Islet precursor cell (in vitro differentiated cells): Measurements from ENCODE around the gene ADCY5.

Source experiments
- DNase-seq: peaks from one replicate; pipeline ENCODE4 v3.0.0-alpha.2; 2018

The ADCY5 gene

GRCh38 chr3:123405021-123405420 lies 43.9 kb downstream of the ADCY5 start:
- no peak for DNase-seq

- DNase-seq, result no peak
Measured at GRCh38 chr3:123404391-123404790, 44.5 kb downstream of the ADCY5 start.

GRCh38 chr3:123401836-123402530 lies 46.9 kb downstream of the ADCY5 start:
- no peak for DNase-seq

DNA sequence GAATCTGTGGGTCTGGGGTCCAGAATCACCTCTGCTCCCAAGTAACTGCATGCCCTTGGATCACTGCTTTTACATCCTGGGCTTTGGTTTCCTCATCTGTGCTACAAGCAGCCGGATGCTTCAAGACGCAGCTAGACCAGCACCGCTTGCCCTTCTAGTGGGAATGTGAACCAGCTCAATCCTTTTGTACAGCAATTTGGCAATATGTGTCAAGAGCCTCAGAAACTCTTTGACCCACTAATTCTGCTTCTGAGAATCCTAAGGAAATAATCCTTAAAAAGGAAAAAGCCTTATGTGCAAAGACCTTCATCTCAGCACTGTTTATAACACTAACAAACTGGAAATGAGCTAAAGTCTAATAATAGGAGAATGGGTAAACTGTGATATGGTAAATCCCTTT lies 48.7 kb downstream of the ADCY5 start:
- no peak for DNase-seq

DNA sequence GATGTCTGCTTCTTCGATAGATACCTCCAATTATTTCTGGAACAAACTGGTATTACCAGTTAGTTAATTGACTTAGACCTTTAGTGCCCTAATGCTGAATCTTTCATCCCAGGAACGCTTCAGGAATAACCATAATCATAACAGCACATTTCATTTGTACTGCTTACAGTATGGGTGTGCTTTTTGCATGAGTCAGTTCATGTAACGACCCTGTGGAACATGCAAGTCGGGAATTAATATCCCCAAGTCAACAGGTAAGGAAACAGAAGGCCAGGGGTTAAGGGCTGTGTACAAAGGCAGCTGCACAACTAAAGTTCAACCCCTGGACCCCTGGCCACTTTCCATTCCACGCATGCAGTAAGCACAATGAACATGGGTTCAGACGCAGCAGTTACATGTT lies 49.2 kb downstream of the ADCY5 start:
- DNase-seq, result no peak

DNA sequence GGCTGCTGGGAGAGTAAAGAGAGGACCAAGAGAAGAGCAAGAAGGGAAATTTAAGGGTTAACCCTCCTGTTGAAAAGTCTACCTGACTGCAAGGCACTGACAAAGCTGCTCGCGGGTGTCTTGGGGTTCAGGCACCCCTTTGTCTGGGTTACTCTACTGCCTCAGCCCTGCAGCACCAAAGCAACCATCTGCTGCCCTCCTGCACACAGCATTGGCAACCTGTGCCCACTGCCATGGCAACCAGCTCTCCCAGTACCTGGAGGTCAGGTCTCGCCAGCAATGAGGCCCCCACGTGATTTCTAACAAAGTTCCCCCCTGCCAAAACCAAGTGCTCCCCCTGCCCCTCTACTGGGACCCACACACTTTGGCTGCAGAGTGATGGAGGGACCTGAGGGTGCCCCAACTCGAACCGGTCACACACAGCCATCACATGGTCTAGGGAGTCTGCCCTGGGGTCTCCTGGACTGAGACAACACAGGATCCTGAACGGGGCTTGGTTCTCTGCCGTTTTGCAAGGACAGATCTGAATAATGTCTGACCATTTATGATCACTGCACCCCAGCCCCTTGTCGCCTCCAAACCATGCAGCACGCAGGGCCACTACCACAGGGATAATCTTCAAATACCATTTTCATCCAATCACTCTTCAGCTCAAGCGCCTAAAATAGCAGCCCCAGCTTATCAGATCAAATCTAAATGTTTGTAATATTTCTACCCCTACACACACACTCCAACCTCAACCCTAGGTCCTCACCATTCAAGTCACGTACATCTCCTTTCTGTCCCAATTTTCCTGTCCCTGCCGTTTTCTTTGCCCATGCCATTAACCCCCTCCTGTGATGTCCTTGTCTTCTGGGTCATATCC lies 50.7 kb downstream of the ADCY5 start:
- DNase-seq, result no peak

- DNase-seq, result no peak
Measured at GRCh38 chr3:123397050-123397590, 51.8 kb downstream of the ADCY5 start.

DNA sequence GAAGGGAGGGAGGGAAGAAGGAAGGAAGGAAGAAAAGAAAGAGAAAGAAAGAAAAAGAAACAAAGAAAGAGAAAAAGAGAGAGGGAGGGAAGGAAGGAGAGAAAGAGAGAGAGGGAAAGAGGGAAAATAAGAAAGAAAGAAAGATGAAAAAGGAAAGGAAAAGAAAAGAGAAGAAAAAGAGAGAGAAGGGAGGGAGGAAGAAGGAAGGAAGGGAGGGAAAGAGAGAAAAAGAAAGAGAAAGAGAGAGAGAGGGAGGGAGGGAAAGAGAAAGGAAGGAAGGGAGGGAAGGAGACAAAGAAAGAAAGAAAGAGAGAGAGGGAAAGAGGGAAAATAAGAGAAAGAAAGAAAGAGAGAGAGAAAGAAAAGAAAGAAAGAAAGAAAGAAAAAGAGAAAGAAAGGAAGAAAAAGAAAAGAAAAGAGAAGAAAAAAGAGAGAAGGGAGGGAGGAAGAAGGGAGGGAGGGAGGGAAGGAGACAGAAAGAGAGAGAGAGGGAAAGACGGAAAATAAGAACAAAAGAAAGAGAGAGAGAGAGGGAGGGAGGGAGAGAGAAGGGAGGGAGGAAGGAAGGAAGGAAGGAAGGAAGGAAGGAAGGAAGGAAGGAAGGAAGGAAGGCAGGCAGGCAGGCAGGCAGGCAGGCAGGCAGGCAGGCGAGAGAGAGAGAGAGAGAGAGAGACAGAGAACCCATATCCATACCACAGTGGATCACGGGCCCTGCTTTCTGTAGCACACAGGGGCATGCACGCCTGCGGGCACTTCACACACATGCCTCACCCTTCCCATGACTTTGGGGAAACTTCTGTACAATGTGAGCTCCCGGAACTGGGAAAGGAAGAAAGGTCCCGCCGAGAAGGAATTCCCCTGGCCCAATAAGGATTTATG lies 52.5 kb downstream of the ADCY5 start:
- DNase-seq, result no peak

DNA sequence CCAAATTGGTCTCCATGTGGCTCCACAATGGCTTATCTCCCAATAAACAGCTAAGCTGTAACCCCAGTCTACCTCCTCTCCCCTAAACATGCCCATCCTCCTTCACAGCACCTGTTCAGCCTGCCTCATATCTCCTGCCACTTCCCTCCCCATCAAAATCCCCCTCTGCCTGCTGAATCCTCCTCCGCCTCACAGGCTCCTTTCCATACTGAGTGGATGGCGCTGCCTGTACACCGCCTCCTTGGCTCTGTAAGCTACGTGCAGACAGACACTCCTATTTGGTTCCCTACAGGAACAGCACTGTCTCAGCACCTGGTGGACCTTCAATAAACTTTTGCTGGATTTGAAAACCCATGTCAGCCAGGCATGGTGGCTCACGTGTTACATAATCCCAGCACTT lies 53.7 kb downstream of the ADCY5 start:
- DNase-seq, result no peak

- no peak for DNase-seq
Measured at GRCh38 chr3:123394391-123395020, 54.4 kb downstream of the ADCY5 start.

- no peak for DNase-seq
Measured at GRCh38 chr3:123392871-123393620, 55.8 kb downstream of the ADCY5 start.

DNA sequence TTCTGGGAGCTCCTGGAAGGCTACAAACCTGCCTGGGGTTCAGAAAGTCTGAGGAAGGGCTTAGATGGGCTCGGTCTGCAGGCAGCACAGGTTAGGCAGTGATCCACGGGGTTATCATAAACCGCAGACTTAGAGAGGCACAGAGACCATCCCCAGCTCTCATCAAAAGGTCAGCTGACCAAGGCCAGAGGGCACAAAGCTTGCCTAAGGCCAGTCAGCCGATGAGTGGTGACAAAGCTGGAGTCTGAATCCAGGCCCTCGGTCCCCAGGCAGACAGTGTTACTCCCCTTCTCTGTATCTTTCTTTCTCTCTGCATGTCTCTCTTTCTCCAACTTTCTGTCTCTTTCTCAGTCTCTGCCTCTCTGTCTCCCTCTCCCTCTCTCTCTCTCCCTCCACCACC lies 56.5 kb downstream of the ADCY5 start:
- DNase-seq, result no peak

DNA sequence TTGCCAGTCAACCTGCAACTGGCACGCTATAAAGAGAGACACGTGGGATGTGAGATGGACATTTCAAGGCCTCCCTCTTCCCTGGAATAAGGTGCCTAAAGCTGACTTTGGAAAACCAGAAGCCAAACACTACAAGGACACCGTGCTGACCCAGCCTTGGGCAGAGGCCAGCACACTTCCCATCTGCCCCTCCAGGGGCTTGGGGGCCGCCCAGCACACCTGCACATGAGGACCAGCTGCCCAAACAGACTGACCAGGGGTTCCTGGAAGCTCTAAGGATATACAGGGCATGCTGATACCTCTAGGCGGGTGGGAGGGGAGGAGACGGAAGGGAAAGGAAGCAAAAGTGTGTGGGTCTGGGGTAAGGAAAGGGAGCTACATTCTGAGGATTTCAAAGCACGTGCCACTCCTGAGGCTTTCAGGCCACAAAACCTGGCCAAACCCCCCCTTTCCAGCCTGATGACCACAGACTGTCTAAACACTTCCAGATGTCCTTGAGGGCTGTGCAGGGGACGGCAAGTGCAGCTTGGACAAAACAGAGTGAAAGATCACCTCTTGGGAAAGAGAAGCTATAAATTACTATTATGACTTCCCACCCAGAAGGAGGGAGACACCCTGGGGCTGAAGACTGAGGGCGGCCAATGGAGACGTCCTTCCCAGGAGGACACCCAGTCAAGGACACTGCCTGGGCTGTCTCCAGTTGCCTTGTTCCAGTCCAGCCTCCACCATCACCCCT lies 57.9 kb downstream of the ADCY5 start:
- no peak for DNase-seq

DNA sequence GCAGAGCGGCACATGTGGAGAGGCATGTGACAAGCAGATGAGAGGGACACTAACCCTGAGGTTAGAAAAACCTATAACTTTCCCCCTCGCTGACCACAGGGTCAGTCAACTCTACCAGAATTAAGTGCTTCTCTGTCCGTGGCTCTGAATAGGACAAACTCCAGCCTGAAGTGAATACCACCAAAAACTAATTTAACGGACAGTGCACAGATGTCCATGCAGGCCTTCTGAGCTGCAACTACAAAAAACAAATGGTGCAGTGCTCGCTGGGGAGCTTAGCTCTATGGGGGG lies 59.3 kb downstream of the ADCY5 start:
- DNase-seq, result no peak

DNA sequence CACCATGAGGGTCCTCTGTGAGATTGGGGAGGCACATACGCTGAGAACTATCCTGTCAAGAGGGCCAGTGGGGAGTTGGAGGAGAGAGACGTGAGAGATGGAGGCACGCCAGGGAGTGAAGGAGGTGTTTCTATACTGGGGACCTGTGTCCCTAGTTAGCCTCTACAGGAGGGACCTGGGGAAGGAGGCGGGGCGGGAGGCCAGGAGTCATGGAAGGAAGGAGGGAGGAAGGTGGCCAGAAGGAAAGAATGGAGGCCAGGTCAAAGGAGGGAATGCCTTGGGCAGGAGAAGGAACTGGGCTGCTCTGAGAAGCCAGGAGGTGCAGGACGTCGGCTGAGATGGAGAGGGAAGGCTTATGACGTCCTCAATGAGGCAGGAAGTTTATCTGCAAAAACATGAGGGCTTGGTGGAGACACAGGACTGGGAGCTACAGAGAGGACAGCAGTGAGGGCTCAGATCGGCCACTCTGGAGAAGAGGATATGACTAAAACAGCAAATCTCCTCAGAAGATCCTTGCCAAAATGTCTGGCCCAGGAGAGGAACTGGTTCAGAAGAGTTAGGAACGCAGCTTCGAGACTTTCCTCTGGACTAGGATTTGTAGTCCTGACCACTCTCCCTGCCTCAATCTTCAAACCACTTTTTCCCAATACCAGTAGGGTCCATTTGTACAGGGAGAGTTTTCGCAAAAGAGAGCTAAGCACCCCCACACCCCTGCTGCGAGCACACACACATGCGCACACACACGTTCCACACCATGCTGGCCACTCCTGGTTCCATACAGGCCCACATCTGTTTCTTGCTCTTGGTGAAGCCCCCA lies 59.9 kb downstream of the ADCY5 start:
- DNase-seq, result no peak

DNA sequence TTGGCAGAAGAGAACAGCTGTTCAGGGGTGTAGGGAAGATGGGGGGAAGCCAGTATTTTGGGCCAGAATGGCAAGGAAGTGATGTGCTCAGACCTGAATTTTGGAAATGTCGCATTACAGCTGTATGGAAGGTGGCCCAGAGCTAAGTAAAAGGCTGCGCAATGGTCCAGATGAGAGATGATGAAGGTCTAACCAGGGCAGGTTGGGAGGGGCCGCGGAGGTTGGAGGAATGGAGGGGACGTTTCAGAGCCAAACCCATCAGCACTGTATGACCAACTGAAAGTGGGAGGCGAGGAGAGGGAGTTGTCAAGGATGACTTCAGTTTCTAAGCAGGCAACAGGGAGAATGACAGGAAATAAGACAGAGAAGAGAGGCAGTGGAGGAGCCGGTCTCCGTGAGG lies 60.8 kb downstream of the ADCY5 start:
- no peak for DNase-seq

DNA sequence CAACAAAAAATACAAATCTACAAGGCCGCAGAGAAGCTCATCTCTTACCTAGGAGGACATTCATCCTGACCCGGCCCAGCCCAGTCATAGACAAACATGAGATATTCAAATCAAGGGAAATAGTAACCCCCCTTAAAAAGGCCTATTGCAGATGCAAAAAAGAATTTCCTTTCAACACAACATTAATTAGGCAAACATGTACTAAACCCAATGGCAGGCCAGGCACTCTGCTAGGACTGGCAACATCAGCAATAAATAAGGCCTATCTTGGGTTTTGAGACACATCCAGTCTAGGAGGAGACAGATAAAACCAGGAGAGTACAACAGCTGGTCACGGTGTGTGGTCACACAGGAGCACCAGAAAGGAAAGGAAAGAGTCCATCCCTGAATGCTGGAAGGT lies 61.4 kb downstream of the ADCY5 start:
- no peak for DNase-seq

DNA sequence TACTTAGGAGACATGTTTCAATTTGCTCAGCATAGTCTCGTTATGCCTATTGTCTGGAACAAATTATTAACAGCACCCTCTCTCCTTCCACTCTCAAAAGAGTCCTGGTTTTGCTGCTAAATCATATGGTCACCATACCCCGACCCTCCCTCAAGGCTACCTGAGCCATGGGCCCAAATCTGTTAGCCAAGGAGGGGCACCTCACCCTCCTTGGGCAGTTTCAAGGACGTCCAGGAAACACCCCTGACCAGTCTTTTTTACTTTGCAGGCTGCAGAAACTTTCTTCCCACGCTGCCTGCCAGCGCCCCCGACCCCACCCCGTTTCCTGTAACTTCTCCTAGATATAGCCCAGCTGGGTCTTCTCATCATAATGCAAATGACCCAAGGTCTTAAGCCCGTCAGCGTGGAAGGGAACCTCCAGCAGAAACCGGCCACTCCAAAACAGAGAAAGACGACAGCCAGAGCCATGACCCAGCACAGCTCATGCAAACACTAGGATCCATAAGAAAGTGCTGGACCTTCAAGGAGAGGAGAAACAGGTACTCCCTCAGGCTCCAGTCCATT lies 62.3 kb downstream of the ADCY5 start:
- DNase-seq, result no peak

- DNase-seq, result no peak
Measured at GRCh38 chr3:123385981-123386380, 62.9 kb downstream of the ADCY5 start.

- no peak for DNase-seq
Measured at GRCh38 chr3:123385499-123385898, 63.4 kb downstream of the ADCY5 start.
